Measurements from ENCODE around the gene MKLN1. TPM values are rescaled to one million over a fixed set of nuclear protein-coding genes. Genes with fewer than 3 reads are reported as not detected.

The MKLN1 gene
- total RNA-seq, 1 donor from 2014 or later, result 38.3 TPM

- Mint-ChIP-seq H3K27ac (no peak overlapping the region), H3K4me3 (no peak overlapping the region), H3K9me3 (peaks cover 4% of the 10 kb centered on the region), H3K27me3 (no peaks in the 10 kb centered on the region), H3K36me3 (ENCODE audit: low read depth) (peaks cover 21% of the 10 kb centered on the region), H3K4me1 (peaks cover 13% of the 10 kb centered on the region)
- no peak for DNase-seq
- intact Hi-C loops (cut with micrococcal nuclease), result no loop called here
Measured at GRCh38 chr7:131352032-131352431, 24.4 kb downstream of the MKLN1 start.

- intact Hi-C loops (cut with micrococcal nuclease), result no loop called here
- H3K27me3 Mint-ChIP-seq, result no peaks in the 10 kb centered on the region
- H3K36me3 Mint-ChIP-seq (ENCODE audit: low read depth), result peaks cover 19% of the 10 kb centered on the region
- H3K4me3 Mint-ChIP-seq, result no peak overlapping the region
- no peak overlapping the region for H3K27ac Mint-ChIP-seq
- H3K9me3 Mint-ChIP-seq, result peaks cover 4% of the 10 kb centered on the region
- peaks cover 26% of the 10 kb centered on the region for H3K4me1 Mint-ChIP-seq
- no peak for DNase-seq
Measured at GRCh38 chr7:131354390-131354789, 26.7 kb downstream of the MKLN1 start.

- Mint-ChIP-seq H3K4me1 (peaks cover 30% of the 10 kb centered on the region), H3K4me3 (no peak overlapping the region), H3K27me3 (no peaks in the 10 kb centered on the region), H3K36me3 (ENCODE audit: low read depth) (peaks cover 9% of the 10 kb centered on the region), H3K9me3 (no peaks in the 10 kb centered on the region), H3K27ac (no peak overlapping the region)
- DNase-seq, result no peak
- intact Hi-C loops (cut with micrococcal nuclease), result no loop called here
Measured at GRCh38 chr7:131355917-131356777, 28.5 kb downstream of the MKLN1 start.

- intact Hi-C loops (cut with micrococcal nuclease), result no loop called here
- peaks cover 36% of the 10 kb centered on the region for H3K4me1 Mint-ChIP-seq
Measured at GRCh38 chr7:131357282-131357880, 29.7 kb downstream of the MKLN1 start.

GRCh38 chr7:131358636-131359035 lies 31.0 kb downstream of the MKLN1 start:
- Mint-ChIP-seq H3K9me3 (no peaks in the 10 kb centered on the region), H3K4me1 (peaks cover 39% of the 10 kb centered on the region), H3K27ac (no peak overlapping the region), H3K36me3 (ENCODE audit: low read depth) (peaks cover 1% of the 10 kb centered on the region), H3K4me3 (peak overlapping the region; percentile 29), H3K27me3 (no peaks in the 10 kb centered on the region)
- no peak for DNase-seq
- intact Hi-C loops (cut with micrococcal nuclease), result no loop called here

More at GRCh38 chr7:131357282-131357880, 29.7 kb downstream of the MKLN1 start:
- Mint-ChIP-seq H3K4me3 (no peak overlapping the region), H3K9me3 (no peaks in the 10 kb centered on the region), H3K27ac (no peak overlapping the region), H3K36me3 (ENCODE audit: low read depth) (peaks cover 6% of the 10 kb centered on the region), H3K27me3 (no peaks in the 10 kb centered on the region)
- DNase-seq, result no peak

GRCh38 chr7:131359136-131359776 lies 31.6 kb downstream of the MKLN1 start:
- intact Hi-C loops (cut with micrococcal nuclease), result no loop called here
- Mint-ChIP-seq H3K27ac (no peak overlapping the region), H3K9me3 (no peaks in the 10 kb centered on the region), H3K4me3 (no peak overlapping the region), H3K27me3 (no peaks in the 10 kb centered on the region), H3K36me3 (ENCODE audit: low read depth) (peaks cover 1% of the 10 kb centered on the region), H3K4me1 (peaks cover 40% of the 10 kb centered on the region)
- DNase-seq, result no peak

GRCh38 chr7:131363719-131364118 lies 36.0 kb downstream of the MKLN1 start:
- no peak overlapping the region for H3K4me3 Mint-ChIP-seq
- no peaks in the 10 kb centered on the region for H3K9me3 Mint-ChIP-seq
- H3K27ac Mint-ChIP-seq, result no peak overlapping the region
- no peak for DNase-seq
- peaks cover 14% of the 10 kb centered on the region for H3K36me3 Mint-ChIP-seq (ENCODE audit: low read depth)
- peaks cover 50% of the 10 kb centered on the region for H3K4me1 Mint-ChIP-seq
- intact Hi-C loops (cut with micrococcal nuclease), result no loop called here
- H3K27me3 Mint-ChIP-seq, result no peaks in the 10 kb centered on the region

- peaks cover 48% of the 10 kb centered on the region for H3K4me1 Mint-ChIP-seq
- intact Hi-C loops (cut with micrococcal nuclease), result loop anchor here (5.0 kb wide), 2 partner anchors 38 to 133 kb away; partner anchors contain the start of gene MKLN1
- H3K27ac Mint-ChIP-seq, result no peak overlapping the region
- H3K27me3 Mint-ChIP-seq, result no peaks in the 10 kb centered on the region
- peaks cover 14% of the 10 kb centered on the region for H3K36me3 Mint-ChIP-seq (ENCODE audit: low read depth)
- no peak overlapping the region for H3K4me3 Mint-ChIP-seq
- H3K9me3 Mint-ChIP-seq, result no peaks in the 10 kb centered on the region
- no peak for DNase-seq
Measured at GRCh38 chr7:131364767-131365344, 37.2 kb downstream of the MKLN1 start.

- peaks cover 14% of the 10 kb centered on the region for H3K36me3 Mint-ChIP-seq (ENCODE audit: low read depth)
- H3K27ac Mint-ChIP-seq, result no peak overlapping the region
- no peaks in the 10 kb centered on the region for H3K27me3 Mint-ChIP-seq
- peaks cover 50% of the 10 kb centered on the region for H3K4me1 Mint-ChIP-seq
- H3K4me3 Mint-ChIP-seq, result no peak overlapping the region
- DNase-seq, result no peak
- H3K9me3 Mint-ChIP-seq, result no peaks in the 10 kb centered on the region
- intact Hi-C loops (cut with micrococcal nuclease), result loop anchor here (1.0 to 5.0 kb wide), 3 partner anchors 39 to 178 kb away; partner anchors contain the start of gene MKLN1
Measured at GRCh38 chr7:131365838-131366237, 38.2 kb downstream of the MKLN1 start.

- Mint-ChIP-seq H3K27ac (no peak overlapping the region), H3K9me3 (no peaks in the 10 kb centered on the region), H3K27me3 (no peaks in the 10 kb centered on the region), H3K36me3 (ENCODE audit: low read depth) (peaks cover 14% of the 10 kb centered on the region), H3K4me1 (peaks cover 51% of the 10 kb centered on the region), H3K4me3 (no peak overlapping the region)
- intact Hi-C loops (cut with micrococcal nuclease), result loop anchor here (5.0 kb wide), 2 partner anchors 42 to 137 kb away; partner anchors contain the start of gene MKLN1
- DNase-seq, result no peak
Measured at GRCh38 chr7:131369354-131369753, 41.7 kb downstream of the MKLN1 start.

- peaks cover 41% of the 10 kb centered on the region for H3K4me1 Mint-ChIP-seq
- peak; percentile 82 for DNase-seq
- no peak overlapping the region for H3K27ac Mint-ChIP-seq
- H3K9me3 Mint-ChIP-seq, result no peaks in the 10 kb centered on the region
- intact Hi-C loops (cut with micrococcal nuclease), result loop anchor here (5.0 kb wide), 1 partner anchor 263 kb away; no protein-coding TSS in a partner anchor
- peaks cover 7% of the 10 kb centered on the region for H3K36me3 Mint-ChIP-seq (ENCODE audit: low read depth)
- no peak overlapping the region for H3K4me3 Mint-ChIP-seq
- no peaks in the 10 kb centered on the region for H3K27me3 Mint-ChIP-seq
Measured at GRCh38 chr7:131370523-131370968, 42.9 kb downstream of the MKLN1 start.

GRCh38 chr7:131371411-131371810 lies 43.7 kb downstream of the MKLN1 start:
- intact Hi-C loops (cut with micrococcal nuclease), result loop anchor here (5.0 kb wide), 1 partner anchor 264 kb away; no protein-coding TSS in a partner anchor
- peaks cover 36% of the 10 kb centered on the region for H3K4me1 Mint-ChIP-seq
- no peaks in the 10 kb centered on the region for H3K27me3 Mint-ChIP-seq
- H3K27ac Mint-ChIP-seq, result no peak overlapping the region
- H3K4me3 Mint-ChIP-seq, result no peak overlapping the region
- no peak for DNase-seq
- H3K9me3 Mint-ChIP-seq, result no peaks in the 10 kb centered on the region
- peaks cover 5% of the 10 kb centered on the region for H3K36me3 Mint-ChIP-seq (ENCODE audit: low read depth)

GRCh38 chr7:131372554-131372953 lies 44.9 kb downstream of the MKLN1 start:
- intact Hi-C loops (cut with micrococcal nuclease), result loop anchor here (5.0 kb wide), 1 partner anchor 265 kb away; no protein-coding TSS in a partner anchor
- H3K36me3 Mint-ChIP-seq (ENCODE audit: low read depth), result peaks cover 11% of the 10 kb centered on the region
- no peak overlapping the region for H3K4me3 Mint-ChIP-seq
- H3K27ac Mint-ChIP-seq, result no peak overlapping the region
- H3K27me3 Mint-ChIP-seq, result no peaks in the 10 kb centered on the region
- DNase-seq, result no peak
- peaks cover 32% of the 10 kb centered on the region for H3K4me1 Mint-ChIP-seq
- no peaks in the 10 kb centered on the region for H3K9me3 Mint-ChIP-seq

All from activated CD4-positive, alpha-beta T cell treated with anti-CD3 and anti-CD28 coated beads, Interleukin-2, amount 10 ng/mL, durations not matched to agents 24 days and 14 days (primary cell).